Endothelial cell of umbilical vein (primary cell): ENCODE measurements around the gene PRELID3B. TPM values are rescaled to one million over a fixed set of nuclear protein-coding genes. Genes with fewer than 3 reads are reported as not detected.

Experiments used
- BruUV-seq: library from RNA; stranded (reverse); fragments of 400-500 nt; replicated peaks from 2 replicates; lab custom pipeline; 2021; lab: Mats Ljungman, UMichigan
- CTCF ChIA-PET: fragments of 300-600, 350-600 bp; sonication (Branson Sonifier 250); formaldehyde crosslinking; loops from one replicate; lab custom pipeline; 2021; ENCODE audit warnings: antibody characterized with exemption, inconsistent platforms; lab: Charles Lee
- POLR2A ChIA-PET: fragments of 300-600, 350-600 bp; sonication (Branson Sonifier 250); formaldehyde crosslinking; loops from one replicate; lab custom pipeline; 2021; ENCODE audit warnings: antibody characterized with exemption, inconsistent platforms; lab: Charles Lee
- DNase-seq: peaks from one replicate; pipeline ENCODE4 v3.0.0-alpha.2; 2011; ENCODE audit warnings: low read depth, low spot score
- FAIRE-seq: peaks from 2 replicates; lab custom pipeline; 2011; peaks lifted over from hg19 to GRCh38; lab: Jason Lieb, UNC
- H2AFZ ChIP-seq: 2 replicates; pipeline ENCODE4 v1.6.0; 2012; ENCODE audit warnings: low read depth, low read length, control low read depth, inconsistent platforms
- H3K27ac ChIP-seq: 2 replicates; pipeline ENCODE4 v1.5.1; 2011; ENCODE audit warnings: low read depth, mild to moderate bottlenecking, control low read depth, low read length, moderate library complexity; ENCODE audit not compliant: insufficient read depth
- H3K27me3 ChIP-seq, 2 experiments: 2 replicates each; pipeline versions ENCODE4 v1.6.0 to v1.6.1; 2011; ENCODE audit warnings: low read length in 2 of 2, mixed read lengths in 1 of 2; ENCODE audit not compliant: control insufficient read depth in 2 of 2, insufficient read depth in 2 of 2
- H3K36me3 ChIP-seq, 2 experiments: 2 replicates in 1 of 2; 3 replicates in 1 of 2; pipeline ENCODE4 v1.5.1; 2011; ENCODE audit warnings: low read length in 2 of 2, mild to moderate bottlenecking in 1 of 2, moderate library complexity in 1 of 2; ENCODE audit not compliant: control insufficient read depth in 2 of 2, insufficient read depth in 2 of 2; ENCODE audit errors: extremely low read depth in 1 of 2
- H3K4me1 ChIP-seq: 3 replicates; pipeline ENCODE4 v1.5.1; 2011; ENCODE audit warnings: mild to moderate bottlenecking, low read length; ENCODE audit not compliant: control insufficient read depth, insufficient read depth; ENCODE audit errors: extremely low read depth
- H3K4me2 ChIP-seq: 2 replicates; pipeline ENCODE4 v1.6.1; 2011; ENCODE audit warnings: low read length, control low read depth, mixed read lengths; ENCODE audit not compliant: insufficient read depth
- H3K4me3 ChIP-seq, 3 experiments: fragments of 200-600 bp in 1 of 3; sonication (generic), shearing (Covaris generic) in 1 of 3; replicated peaks in 1 of 3; 2 replicates each; pipeline ENCODE4 v1.5.1; 2011 to 2016; ENCODE audit warnings: control low read depth in 3 of 3, low read length in 3 of 3, mild to moderate bottlenecking in 2 of 3, inconsistent platforms in 1 of 3, low read depth in 1 of 3, moderate library complexity in 1 of 3; ENCODE audit not compliant: insufficient read depth in 1 of 3
- H3K79me2 ChIP-seq: 2 replicates; pipeline ENCODE4 v1.6.0; 2012; ENCODE audit warnings: low read length, inconsistent platforms; ENCODE audit not compliant: control insufficient read depth, insufficient read depth
- H3K9ac ChIP-seq: replicated peaks from 2 replicates; pipeline ENCODE3; 2011; ENCODE audit warnings: low read length, control low read depth; ENCODE audit not compliant: insufficient read depth; ENCODE audit errors: extremely low read depth
- H3K9me1 ChIP-seq: replicated peaks from 3 replicates; pipeline ENCODE4 v1.6.0; 2011; ENCODE audit warnings: mild to moderate bottlenecking, low read length; ENCODE audit not compliant: control insufficient read depth, insufficient read depth; ENCODE audit errors: extremely low read depth
- H3K9me3 ChIP-seq: replicated peaks from 2 replicates; pipeline ENCODE4 v1.5.1; 2012; ENCODE audit warnings: low read length, inconsistent platforms; ENCODE audit not compliant: control insufficient read depth, insufficient read depth
- H4K20me1 ChIP-seq: replicated peaks from 2 replicates; pipeline ENCODE3; 2011; ENCODE audit warnings: mild to moderate bottlenecking, low read length; ENCODE audit not compliant: control insufficient read depth, insufficient read depth; ENCODE audit errors: extremely low read depth
- EZH2 ChIP-seq: IDR thresholded peaks from 2 replicates; pipeline ENCODE4 v1.6.1; 2012; ENCODE audit warnings: borderline replicate concordance, low read depth, mild to moderate bottlenecking, moderate library complexity, low read length, inconsistent platforms; ENCODE audit not compliant: severe bottlenecking
- FOS ChIP-seq: IDR thresholded peaks from 2 replicates; pipeline ENCODE4 v1.6.1; 2011; ENCODE audit warnings: mild to moderate bottlenecking, low read length, moderate library complexity, borderline replicate concordance; ENCODE audit not compliant: insufficient read depth
- GATA2 ChIP-seq: IDR thresholded peaks from 2 replicates; pipeline ENCODE4 v1.7.0; 2011; ENCODE audit warnings: low read depth, mild to moderate bottlenecking, moderate library complexity, mixed read lengths, low read length; ENCODE audit not compliant: insufficient read length, insufficient read depth
- JUN ChIP-seq: IDR thresholded peaks from 2 replicates; pipeline ENCODE4 v1.6.1; 2011; ENCODE audit warnings: borderline replicate concordance, low read depth; ENCODE audit not compliant: insufficient read length, insufficient read depth
- MYC ChIP-seq: IDR thresholded peaks from one replicate; pipeline ENCODE4 v1.6.1; 2011; ENCODE audit warnings: mild to moderate bottlenecking, low read depth, low read length
- POLR2A ChIP-seq: IDR thresholded peaks from 2 replicates; pipeline ENCODE4 v1.6.1; 2012; ENCODE audit warnings: low read depth, mild to moderate bottlenecking, control low read depth, low read length
- POLR2AphosphoS5 ChIP-seq: IDR thresholded peaks from 2 replicates; pipeline ENCODE4 v1.6.1; 2012; ENCODE audit warnings: low read depth, mild to moderate bottlenecking, control low read depth, low read length, moderate library complexity; ENCODE audit not compliant: insufficient read depth
- dilution Hi-C: fragments of 300-500 bp; cut with MboI; formaldehyde crosslinking; loops from one replicate; pipeline ENCODE4 v1.15.0; 2019; ENCODE audit warnings: low sequenced_read_pairs; ENCODE audit not compliant: extremely low pct_ligation_motif_present
- intact Hi-C: fragments of 100-400 bp; cut with micrococcal nuclease; formaldehyde crosslinking; loops from one replicate; pipeline ENCODE4 v1.10.0; 2022
- polyA plus RNA-seq, 4 experiments: library from polyadenylated mRNA; depleted of rRNA in 3 of 4; stranded (reverse) in 3 of 4; unstranded in 1 of 4; fragments of >200 nt; gene quantifications; 2 replicates each; pipeline versions ENCODE4 v1.2.1 to v1.2.3, GENCODE V29; 2011 to 2012; ENCODE audit warnings: missing spikeins in 1 of 4
- total RNA-seq: library from RNA; stranded (reverse); gene quantifications from 2 replicates; pipeline ENCODE4 v1.2.3, GENCODE V29; 2021
- TF ChIP-seq, protein P1 (sequence below), 2 donors: IDR thresholded peaks; 1 replicate in 1 of 2; 2 replicates in 1 of 2; pipeline ENCODE4 v1.5.1; 2011; ENCODE audit warnings: low read length in 2 of 2, mild to moderate bottlenecking in 2 of 2, moderate library complexity in 2 of 2, control low read depth in 1 of 2, inconsistent platforms in 1 of 2, low read depth in 1 of 2; ENCODE audit not compliant: insufficient read depth in 1 of 2; ENCODE audit errors: extremely low read depth in 1 of 2
- TF ChIP-seq, protein P2 (sequence below): IDR thresholded peaks from 2 replicates; pipeline ENCODE4 v1.6.1; 2011; ENCODE audit not compliant: insufficient read depth, insufficient read length

The PRELID3B gene
- total and polyA plus RNA-seq, 2 donors (not counting 3 experiments of a cell fraction or from before 2014, with no cell fraction given) = 14.9 to 57.2 TPM

DNA sequence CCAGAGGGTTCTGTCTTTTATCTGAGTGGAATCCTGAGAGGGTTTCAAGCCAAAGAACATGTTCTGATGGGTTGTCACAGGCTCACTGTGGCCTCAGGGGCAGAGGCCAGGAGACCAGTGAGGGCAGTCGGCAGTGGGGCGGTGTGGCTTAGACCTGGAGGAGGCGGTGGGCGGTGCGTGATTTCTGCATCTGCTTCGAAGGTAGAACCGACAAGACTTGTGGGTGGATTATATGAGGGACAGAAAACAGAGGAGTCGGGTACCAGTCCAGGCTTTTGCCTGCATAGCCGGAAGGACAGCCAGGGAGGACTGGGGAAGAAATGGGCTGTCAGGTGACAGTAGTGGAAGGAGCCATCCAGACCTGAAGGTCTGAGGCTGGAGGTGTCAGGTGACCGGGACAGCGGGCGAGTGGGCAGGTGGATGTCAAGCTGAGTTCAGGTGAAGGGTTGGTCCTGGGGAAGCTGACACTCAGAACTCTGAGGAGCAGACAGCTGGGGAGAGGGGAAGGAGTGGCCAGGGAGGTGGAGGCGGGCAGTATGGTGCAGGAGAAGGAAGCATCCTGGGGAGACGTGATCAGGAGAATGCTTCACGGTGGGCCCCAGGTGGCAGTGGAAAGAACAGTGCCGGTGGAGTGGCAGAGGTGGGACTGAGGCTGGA lies 38.6 kb downstream of the PRELID3B start:
- BruUV-seq = TSS peak; percentile 1
- H3K4me2 ChIP-seq = no peak overlapping the region

More for the DNA sequence above, 38.6 kb downstream of the PRELID3B start:
- no peak overlapping the region for H3K4me3 ChIP-seq
- H3K27me3 ChIP-seq = no peaks in the 10 kb centered on the region
- H3K79me2 ChIP-seq = peaks cover 42% of the 10 kb centered on the region
- intact Hi-C loops = no loop called here
- no peaks in the 10 kb centered on the region for H4K20me1 ChIP-seq
- peaks cover 20% of the 10 kb centered on the region for H3K4me1 ChIP-seq
- ChIA-PET POLR2A (interaction anchor here (1.1 kb wide), 1 partner anchor 29 kb away, joined by 3 read pairs; no protein-coding TSS in a partner anchor), CTCF (no interaction called here)
- H3K9me1 ChIP-seq = no peaks in the 10 kb centered on the region
- no peak overlapping the region for H2AFZ ChIP-seq
- no peak overlapping the region for H3K9ac ChIP-seq
- dilution Hi-C loops = no loop called here
- H3K9me3 ChIP-seq = no peaks in the 10 kb centered on the region
- FAIRE-seq (no peak), DNase-seq (no peak)
- peaks cover 0 to 30% of the 10 kb centered on the region in 2 experiments for H3K36me3 ChIP-seq
- TF ChIP-seq, protein P1, sequence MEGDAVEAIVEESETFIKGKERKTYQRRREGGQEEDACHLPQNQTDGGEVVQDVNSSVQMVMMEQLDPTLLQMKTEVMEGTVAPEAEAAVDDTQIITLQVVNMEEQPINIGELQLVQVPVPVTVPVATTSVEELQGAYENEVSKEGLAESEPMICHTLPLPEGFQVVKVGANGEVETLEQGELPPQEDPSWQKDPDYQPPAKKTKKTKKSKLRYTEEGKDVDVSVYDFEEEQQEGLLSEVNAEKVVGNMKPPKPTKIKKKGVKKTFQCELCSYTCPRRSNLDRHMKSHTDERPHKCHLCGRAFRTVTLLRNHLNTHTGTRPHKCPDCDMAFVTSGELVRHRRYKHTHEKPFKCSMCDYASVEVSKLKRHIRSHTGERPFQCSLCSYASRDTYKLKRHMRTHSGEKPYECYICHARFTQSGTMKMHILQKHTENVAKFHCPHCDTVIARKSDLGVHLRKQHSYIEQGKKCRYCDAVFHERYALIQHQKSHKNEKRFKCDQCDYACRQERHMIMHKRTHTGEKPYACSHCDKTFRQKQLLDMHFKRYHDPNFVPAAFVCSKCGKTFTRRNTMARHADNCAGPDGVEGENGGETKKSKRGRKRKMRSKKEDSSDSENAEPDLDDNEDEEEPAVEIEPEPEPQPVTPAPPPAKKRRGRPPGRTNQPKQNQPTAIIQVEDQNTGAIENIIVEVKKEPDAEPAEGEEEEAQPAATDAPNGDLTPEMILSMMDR (IDR thresholded peaks at IDR 0.05; ENCODE audit: extremely low read depth in 1 of 2, insufficient read depth in 1 of 2, low read depth in 1 of 2, low read length in 2 of 2) = no peak
- TF ChIP-seq POLR2AphosphoS5 = no peak
- TF ChIP-seq GATA2 = no peak
- TF ChIP-seq, protein P2, sequence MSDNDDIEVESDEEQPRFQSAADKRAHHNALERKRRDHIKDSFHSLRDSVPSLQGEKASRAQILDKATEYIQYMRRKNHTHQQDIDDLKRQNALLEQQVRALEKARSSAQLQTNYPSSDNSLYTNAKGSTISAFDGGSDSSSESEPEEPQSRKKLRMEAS = no peak
- TF ChIP-seq MYC = no peak
- no peak for TF ChIP-seq FOS
- no peak for TF ChIP-seq POLR2A
- TF ChIP-seq EZH2 = no peak
- no peak for TF ChIP-seq JUN
- no peak overlapping the region for H3K27ac ChIP-seq
